COR-L47 (cell line): ENCODE results near the gene IL12RB1.
"Not testable (repeated sequence)": the region's sequence is repeated elsewhere in the genome, so short reads cannot be mapped to it uniquely, and the experiment has no call there.

Source experiments
- DNase-seq: peaks from one replicate; lab custom pipeline; 2025; lab: John Stamatoyannopoulos, UW

The IL12RB1 gene

GRCh38 chr19:18046059-18046718 is 40.5 kb downstream of the IL12RB1 start:
- no peak for DNase-seq

- DNase-seq: no peak
These were observed 41.3 kb downstream of the IL12RB1 start for GRCh38 chr19:18045307-18046050.

DNA sequence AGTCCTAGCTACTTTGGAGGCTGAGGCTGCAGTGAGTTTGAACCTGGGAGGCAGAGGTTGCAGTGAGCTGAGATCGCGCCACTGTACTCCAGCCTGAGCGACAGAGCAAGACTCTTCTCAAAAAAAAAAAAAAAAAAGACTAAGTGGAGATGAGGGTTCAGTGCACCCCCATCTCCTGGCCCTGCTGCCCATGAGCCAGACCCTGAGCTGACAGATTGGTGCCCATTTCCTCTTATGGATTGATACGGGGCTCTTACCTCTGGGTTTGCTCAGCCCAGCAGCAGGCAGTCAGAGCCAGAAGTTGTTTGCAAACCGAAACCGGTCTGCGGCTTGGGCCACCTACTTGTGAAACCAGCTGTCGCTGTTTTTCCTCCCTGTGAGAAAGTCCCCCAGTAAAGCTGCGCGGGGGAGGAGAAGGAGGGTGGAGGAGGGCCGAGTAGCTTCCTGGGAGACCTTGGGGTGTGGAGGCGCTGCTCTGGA is 41.9 kb downstream of the IL12RB1 start:
- no peak for DNase-seq

DNA sequence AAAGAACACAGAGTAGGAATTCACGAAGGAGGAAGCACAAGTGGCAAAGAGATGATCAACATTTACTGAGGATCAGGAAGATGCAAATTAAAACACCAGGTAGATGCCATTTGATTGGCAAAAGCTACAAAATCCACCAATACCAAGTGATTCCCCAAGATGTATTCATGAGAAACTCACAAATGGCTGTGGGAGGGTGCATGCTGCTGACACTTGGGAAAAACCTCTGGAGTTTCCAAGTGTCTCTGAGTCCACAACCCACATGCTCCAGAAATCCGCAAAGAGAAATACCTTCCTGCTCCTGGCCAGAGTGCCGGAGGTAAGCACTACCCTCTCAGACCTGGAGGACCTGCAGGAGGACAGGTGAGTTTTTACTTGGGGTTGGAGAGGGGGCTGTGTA is 43.1 kb downstream of the IL12RB1 start:
- DNase-seq: no peak

- no peak for DNase-seq
These were observed 45.7 kb downstream of the IL12RB1 start for GRCh38 chr19:18041054-18041453.

GRCh38 chr19:18032102-18032501 is 54.6 kb downstream of the IL12RB1 start:
- not testable (repeated sequence) for DNase-seq

- not testable (repeated sequence) for DNase-seq
These were observed 55.3 kb downstream of the IL12RB1 start for GRCh38 chr19:18031401-18031800.

DNA sequence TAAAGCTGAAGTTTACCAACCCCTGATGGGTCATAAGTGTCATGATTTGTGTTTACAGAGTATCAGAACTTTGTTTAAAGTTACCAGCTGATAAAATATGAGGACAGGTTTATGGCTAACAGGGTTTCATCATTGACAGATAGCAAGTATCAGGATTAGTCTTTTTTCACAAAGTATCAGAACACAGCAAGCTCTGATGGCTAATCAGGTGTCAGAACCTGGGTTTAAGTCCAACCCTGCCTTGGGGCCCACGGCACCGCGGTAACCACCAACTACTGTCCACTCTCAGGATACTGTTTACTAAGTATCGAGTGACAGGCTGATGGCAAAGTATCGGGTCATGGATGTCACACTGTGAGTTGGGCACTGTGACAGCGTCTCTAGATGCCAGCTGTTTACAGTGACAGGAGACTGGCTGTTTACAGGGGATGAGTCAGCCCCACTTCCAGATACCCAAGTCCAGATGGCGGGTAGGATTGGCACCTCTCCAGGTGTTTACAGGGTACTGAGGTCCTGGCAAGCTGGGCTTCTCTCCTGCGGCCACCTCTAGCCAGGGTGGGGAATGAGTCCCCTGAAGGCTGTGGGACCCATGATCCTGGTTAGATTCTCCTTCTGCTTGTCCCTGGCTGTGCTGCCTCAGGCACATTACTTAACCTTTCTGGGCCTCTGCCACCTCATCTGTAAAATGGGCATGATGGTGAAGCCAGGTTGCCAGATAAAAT is 57.0 kb downstream of the IL12RB1 start:
- peak; percentile 88 for DNase-seq

DNA sequence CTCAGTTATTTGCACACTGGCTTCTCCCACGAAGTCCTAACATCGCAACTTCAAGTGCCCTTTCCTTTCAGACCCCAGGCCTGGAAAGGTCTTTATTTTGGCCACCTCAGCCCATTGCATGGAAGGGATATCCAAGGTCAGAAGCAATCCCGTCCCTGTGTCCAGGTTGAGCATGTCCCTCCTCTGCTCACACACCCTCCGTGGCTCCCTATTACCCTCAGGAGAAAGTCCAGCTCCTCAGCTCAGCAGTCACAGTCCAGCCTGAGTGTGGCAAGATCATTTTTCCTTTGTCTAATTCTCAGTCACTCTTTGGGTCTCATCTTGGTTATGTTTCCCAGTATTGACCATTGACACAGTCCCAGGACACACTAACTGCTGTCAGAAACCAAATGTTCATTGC is 59.6 kb downstream of the IL12RB1 start:
- no peak for DNase-seq

- no peak for DNase-seq
These were observed 63.0 kb downstream of the IL12RB1 start for GRCh38 chr19:18023622-18024251.

- DNase-seq: peak; percentile 44
These were observed 65.5 kb downstream of the IL12RB1 start for GRCh38 chr19:18021121-18021755.

DNA sequence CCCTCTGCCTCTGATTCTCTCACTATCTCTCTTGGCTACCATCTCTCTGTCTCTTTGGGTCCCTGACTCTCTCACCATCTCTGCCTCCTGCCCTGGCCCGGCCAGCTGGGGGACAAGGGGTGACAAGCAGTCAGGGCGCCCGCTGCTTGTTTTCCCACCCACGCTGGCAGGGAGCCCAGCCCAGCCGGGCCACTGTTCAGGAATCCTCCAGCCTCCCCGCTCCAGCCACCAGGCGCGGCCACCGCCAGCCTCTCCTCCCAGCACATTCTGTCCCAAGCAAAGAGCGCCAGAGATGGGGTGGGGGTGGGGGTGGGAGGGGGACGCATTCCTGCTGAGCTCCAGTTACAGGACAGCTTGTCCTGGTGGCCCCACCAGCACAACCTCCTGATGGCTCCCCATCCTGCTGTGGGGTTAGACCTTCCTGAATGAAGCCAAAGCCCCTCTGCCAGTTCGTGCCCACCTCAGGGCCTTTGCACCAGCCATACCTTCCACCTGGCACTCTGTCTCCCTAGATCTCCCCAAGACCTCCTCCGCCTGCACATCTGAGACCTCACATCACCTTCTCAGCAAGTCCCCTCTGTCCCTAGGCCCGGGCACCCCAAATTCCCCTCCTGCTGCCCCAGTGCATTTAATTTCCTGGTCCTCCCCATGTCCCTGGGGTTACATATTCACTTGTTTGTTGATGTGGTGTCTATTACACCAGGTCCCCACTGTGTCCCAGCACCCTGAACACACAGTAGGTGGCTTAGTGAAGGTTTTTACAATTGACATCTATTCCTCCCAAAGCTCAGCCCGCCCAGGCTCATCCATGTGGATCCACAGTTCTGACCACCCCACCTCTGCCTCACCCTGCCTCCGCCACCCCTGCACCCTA is 66.3 kb downstream of the IL12RB1 start:
- no peak for DNase-seq

DNA sequence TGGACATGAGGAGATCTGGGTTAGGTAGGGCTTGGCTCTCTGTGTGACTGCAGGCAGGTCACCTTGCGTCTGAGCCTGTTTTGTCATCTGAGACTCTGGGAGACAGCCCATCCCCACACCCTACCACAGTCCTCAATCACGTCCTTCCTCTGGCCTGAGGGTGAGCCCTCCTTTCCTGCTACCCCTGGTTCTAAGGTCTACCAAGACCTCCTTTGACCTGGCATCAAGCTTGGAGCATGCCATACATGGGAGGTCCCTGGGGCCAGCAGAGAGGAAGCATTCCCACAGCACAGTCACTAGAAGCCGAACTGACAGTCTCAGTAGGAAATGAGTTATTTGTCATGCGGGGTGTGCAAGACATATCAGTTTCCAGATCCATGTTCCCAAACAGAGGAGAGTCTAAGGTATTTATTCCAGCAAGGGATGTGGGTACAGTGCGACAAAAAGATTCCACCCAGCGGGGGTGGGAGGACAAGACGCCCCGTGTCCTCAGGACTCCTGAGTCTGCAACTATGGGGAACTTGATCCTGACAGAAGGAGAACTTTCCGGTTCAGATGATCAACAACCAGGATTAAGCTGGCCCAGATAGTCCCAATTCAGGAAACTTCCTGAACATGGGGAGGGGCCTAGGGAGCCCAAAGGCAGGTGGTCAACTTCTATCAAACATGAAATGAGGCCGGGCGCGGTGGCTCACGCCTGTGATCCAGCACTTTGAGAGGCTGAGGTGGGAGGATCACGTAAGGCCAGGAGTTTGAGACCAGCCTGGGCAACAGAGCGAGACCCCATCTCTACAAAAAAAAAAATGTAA is 69.3 kb downstream of the IL12RB1 start:
- DNase-seq: no peak

- no peak for DNase-seq
These were observed 70.4 kb downstream of the IL12RB1 start for GRCh38 chr19:18016209-18016910.

DNA sequence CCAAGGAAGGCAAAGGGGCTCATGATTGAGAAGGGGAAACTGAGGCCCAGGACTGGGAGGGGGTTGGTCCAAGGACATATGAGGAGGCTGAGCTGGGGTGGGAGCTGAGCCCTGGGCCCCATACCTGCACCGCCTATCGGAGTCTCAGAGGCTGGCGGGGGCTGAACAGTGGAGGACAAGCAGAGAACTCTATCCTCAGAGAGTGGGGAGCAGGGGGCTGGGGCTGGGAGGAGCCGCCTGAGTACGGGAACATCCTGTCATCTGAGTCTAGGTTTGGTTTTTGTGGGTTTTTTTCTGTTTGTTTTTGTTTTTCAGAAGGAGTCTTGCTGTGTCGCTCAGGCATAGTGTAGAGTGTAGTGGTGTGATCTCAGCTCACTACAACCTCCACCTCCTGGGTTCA is 72.5 kb downstream of the IL12RB1 start:
- no peak for DNase-seq

- DNase-seq: no peak
These were observed 73.3 kb downstream of the IL12RB1 start for GRCh38 chr19:18013210-18014111.

DNA sequence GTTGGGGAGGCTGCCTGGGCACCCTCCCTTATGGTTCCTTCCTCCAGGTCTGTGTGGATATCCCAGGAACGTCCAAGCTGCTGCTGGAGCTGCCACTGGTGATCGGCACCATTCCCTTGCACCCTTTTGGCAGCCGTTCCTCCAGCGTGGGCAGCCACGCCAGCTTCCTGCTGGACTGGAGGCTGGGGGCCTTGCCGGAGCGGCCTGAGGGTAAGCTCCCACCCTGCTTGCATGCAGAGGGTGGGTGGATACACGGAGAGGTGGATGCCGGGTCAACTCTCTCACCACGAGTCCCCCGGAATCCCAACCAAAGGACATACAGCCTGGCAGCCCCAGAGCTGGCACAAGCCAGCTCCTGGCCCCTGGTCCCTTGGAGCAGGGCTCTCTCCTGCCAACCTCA is 76.6 kb downstream of the IL12RB1 start:
- DNase-seq: no peak

DNA sequence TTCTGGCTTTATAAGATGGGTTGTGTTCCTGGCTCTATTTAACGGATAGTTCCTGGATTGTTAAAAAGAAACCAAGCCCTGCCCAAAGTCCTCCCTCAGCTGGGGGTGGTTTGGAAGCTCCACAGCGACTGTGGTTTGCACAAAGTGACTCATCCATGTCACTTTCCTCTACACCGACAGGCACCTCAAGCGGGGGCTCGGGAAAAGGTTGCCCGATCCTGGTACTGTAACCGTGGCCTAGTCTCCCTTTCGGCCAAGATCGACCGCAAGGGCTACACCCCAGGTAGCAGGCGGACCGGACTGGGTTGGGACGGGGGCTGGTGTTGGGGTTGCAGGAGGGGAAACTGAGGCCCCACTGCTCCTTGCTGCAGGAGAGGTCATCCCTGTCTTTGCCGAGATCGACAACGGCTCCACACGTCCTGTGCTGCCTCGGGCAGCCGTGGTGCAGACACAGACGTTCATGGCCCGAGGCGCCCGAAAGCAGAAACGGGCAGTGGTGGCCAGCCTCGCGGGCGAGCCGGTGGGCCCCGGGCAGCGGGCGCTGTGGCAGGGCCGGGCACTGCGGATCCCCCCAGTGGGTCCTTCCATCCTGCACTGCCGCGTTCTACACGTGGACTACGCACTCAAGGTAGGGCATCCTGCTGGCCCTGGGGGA is 77.2 kb downstream of the IL12RB1 start:
- no peak for DNase-seq
